Measurements from ENCODE around the gene TGFBR3L.

The TGFBR3L gene

DNA sequence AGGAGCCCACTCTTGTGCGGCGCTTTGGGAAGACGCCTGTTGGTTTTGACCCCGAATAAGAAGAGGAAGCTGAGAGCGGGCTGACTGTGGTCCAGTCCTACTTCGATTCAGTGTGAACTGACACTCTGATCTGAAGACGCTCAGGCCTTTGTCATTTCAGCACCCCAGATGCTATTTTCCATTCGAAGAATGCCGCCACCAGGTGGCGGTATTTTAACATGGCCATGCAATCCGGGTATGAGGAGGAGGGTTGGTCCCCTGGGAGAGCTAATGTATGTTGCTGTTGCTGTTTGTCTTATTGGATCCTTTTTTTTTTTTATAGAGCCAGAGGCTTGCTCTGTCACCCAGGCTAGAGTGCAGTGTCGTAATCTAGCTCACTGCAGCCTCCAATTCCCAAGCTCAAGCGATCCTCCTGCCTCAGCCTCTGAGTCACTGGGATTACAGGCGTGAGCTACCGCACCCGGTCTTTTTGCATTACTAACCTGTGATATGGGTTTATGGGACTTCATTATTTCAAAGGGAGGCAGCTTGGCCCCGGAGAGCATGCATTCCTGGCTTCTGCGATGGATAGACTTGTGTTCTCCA is 29.6 kb downstream of the TGFBR3L start:
- no peaks in the 10 kb centered on the region for H3K9me3 ChIP-seq (ENCODE audit: control insufficient read depth, insufficient read depth, low read depth, low read length)
- peaks cover 0 to 25% of the 10 kb centered on the region in 2 experiments; a peak in 2 of 3 replicates for H3K36me3 ChIP-seq (ENCODE audit: control insufficient read depth in 2 of 2, insufficient read depth in 1 of 2, low read length in 2 of 2)
- CTCF ChIA-PET: interaction anchor here (0.5 to 2.6 kb wide), 39 partner anchors 9 to 450 kb away, joined by 3 to 26 read pairs (median 4); partner anchors contain the start of genes CTXN1, MAP2K7 and SNAPC2
- no peaks in the 10 kb centered on the region for H3K4me1 ChIP-seq (ENCODE audit: control insufficient read depth, insufficient read depth, low read length)
- H3K27ac ChIP-seq (ENCODE audit: extremely low read depth, low read depth, low read length): peak overlapping the region; percentile 53; the same call in 1 of the 2 replicates
- H3K4me3 ChIP-seq (ENCODE audit: low read depth, low read length): peak overlapping the region; percentile 58
- POLR2A ChIA-PET: interaction anchor here (0.5 to 4.2 kb wide), 34 partner anchors 8 to 875 kb away, joined by 3 to 60 read pairs (median 5); partner anchors contain the start of genes CTXN1, ELAVL1, MAP2K7 and PET100
- TF ChIP-seq ZNF660 (tag by site-specific recombination; IDR thresholded peaks at IDR 0.05) (no peak; the same call in none of the 2 replicates), ZNF692 (tag by site-specific recombination; IDR thresholded peaks at IDR 0.05) (peak; percentile 64; the same call in 1 of the 2 replicates), ZNF138 (tag by site-specific recombination; IDR thresholded peaks at IDR 0.05; ENCODE audit: borderline replicate concordance) (no peak), ZNF324 (tag by site-specific recombination; IDR thresholded peaks at IDR 0.05) (peak; percentile 81; the same call in 1 of the 2 replicates), ZNF335 (tag by site-specific recombination; conservative IDR thresholded peaks at IDR 0.05) (peak; percentile 35; the same call in 1 of the 2 replicates), ZSCAN5A (tag by site-specific recombination; IDR thresholded peaks at IDR 0.05) (peak; percentile 65; the same call in 1 of the 2 replicates), ZNF423 (tag by site-specific recombination; IDR thresholded peaks at IDR 0.05) (no peak), SP7 (tag by site-specific recombination; IDR thresholded peaks at IDR 0.05) (peak; percentile 74; the same call in 1 of the 2 replicates), ZNF2 (tag by site-specific recombination; IDR thresholded peaks at IDR 0.05) (peak; percentile 87), ZBTB17 (tag by site-specific recombination; IDR thresholded peaks at IDR 0.05) (peak; percentile 57), ZNF843 (tag by site-specific recombination; IDR thresholded peaks at IDR 0.05) (no peak), ZFHX2 (tag by site-specific recombination; conservative IDR thresholded peaks at IDR 0.05) (peak; percentile 36), ZNF184 (tag by site-specific recombination; IDR thresholded peaks at IDR 0.05) (peak; percentile 51; the same call in 1 of the 2 replicates), BCL11A (tag by site-specific recombination; IDR thresholded peaks at IDR 0.05; ENCODE audit: low read depth) (peak; percentile 15; the same call in 1 of the 2 replicates), PRDM2 (tag by site-specific recombination; IDR thresholded peaks at IDR 0.05; ENCODE audit: borderline replicate concordance) (no peak), OSR2 (tag by site-specific recombination; IDR thresholded peaks at IDR 0.05) (0 out of 2 replicates have a peak, but pooled peaks have one; percentile 5)
- TF ChIP-seq, protein P1, sequence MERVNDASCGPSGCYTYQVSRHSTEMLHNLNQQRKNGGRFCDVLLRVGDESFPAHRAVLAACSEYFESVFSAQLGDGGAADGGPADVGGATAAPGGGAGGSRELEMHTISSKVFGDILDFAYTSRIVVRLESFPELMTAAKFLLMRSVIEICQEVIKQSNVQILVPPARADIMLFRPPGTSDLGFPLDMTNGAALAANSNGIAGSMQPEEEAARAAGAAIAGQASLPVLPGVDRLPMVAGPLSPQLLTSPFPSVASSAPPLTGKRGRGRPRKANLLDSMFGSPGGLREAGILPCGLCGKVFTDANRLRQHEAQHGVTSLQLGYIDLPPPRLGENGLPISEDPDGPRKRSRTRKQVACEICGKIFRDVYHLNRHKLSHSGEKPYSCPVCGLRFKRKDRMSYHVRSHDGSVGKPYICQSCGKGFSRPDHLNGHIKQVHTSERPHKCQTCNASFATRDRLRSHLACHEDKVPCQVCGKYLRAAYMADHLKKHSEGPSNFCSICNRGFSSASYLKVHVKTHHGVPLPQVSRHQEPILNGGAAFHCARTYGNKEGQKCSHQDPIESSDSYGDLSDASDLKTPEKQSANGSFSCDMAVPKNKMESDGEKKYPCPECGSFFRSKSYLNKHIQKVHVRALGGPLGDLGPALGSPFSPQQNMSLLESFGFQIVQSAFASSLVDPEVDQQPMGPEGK (tag by site-specific recombination; IDR thresholded peaks at IDR 0.05): peak; percentile 50; the same call in 1 of the 2 replicates
- TF ChIP-seq, protein P2, sequence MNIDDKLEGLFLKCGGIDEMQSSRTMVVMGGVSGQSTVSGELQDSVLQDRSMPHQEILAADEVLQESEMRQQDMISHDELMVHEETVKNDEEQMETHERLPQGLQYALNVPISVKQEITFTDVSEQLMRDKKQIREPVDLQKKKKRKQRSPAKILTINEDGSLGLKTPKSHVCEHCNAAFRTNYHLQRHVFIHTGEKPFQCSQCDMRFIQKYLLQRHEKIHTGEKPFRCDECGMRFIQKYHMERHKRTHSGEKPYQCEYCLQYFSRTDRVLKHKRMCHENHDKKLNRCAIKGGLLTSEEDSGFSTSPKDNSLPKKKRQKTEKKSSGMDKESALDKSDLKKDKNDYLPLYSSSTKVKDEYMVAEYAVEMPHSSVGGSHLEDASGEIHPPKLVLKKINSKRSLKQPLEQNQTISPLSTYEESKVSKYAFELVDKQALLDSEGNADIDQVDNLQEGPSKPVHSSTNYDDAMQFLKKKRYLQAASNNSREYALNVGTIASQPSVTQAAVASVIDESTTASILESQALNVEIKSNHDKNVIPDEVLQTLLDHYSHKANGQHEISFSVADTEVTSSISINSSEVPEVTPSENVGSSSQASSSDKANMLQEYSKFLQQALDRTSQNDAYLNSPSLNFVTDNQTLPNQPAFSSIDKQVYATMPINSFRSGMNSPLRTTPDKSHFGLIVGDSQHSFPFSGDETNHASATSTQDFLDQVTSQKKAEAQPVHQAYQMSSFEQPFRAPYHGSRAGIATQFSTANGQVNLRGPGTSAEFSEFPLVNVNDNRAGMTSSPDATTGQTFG (tag by site-specific recombination; IDR thresholded peaks at IDR 0.05; ENCODE audit: borderline replicate concordance): 0 out of 2 replicates have a peak, but pooled peaks have one; percentile 11
- TF ChIP-seq, protein P3, sequence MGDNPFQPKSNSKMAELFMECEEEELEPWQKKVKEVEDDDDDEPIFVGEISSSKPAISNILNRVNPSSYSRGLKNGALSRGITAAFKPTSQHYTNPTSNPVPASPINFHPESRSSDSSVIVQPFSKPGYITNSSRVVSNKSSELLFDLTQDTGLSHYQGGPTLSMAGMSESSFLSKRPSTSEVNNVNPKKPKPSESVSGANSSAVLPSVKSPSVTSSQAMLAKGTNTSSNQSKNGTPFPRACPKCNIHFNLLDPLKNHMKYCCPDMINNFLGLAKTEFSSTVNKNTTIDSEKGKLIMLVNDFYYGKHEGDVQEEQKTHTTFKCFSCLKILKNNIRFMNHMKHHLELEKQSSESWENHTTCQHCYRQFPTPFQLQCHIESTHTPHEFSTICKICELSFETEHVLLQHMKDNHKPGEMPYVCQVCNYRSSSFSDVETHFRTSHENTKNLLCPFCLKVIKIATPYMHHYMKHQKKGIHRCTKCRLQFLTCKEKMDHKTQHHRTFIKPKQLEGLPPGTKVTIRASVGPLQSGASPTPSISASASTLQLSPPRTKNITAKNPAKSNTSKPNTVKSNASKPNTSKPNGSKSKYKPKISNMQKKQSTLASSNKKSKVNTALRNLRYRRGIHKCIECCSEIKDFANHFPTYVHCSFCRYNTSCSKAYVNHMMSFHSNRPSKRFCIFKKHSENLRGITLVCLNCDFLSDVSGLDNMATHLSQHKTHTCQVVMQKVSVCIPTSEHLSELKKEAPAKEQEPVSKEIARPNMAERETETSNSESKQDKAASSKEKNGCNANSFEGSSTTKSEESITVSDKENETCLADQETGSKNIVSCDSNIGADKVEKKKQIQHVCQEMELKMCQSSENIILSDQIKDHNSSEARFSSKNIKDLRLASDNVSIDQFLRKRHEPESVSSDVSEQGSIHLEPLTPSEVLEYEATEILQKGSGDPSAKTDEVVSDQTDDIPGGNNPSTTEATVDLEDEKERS (tag by site-specific recombination; IDR thresholded peaks at IDR 0.05): peak; percentile 91
